Choroid plexus epithelial cell (primary cell): ENCODE data around the gene SLC7A1.

Experiments used
- DNase-seq: peaks from one replicate; pipeline ENCODE4 v3.0.0-alpha.2; 2010; ENCODE audit warnings: low read depth
- H3K4me3 ChIP-seq: 2 replicates; pipeline ENCODE4 v1.5.1; 2011; ENCODE audit warnings: low read depth, mild to moderate bottlenecking, control low read depth, low read length, moderate library complexity
- CTCF ChIP-seq: conservative IDR thresholded peaks from 2 replicates; pipeline ENCODE4 v1.5.1; 2011; ENCODE audit warnings: low read depth, mild to moderate bottlenecking, control low read depth, inconsistent platforms, low read length, moderate library complexity

SLC7A1 gene

GRCh38 chr13:29472332-29472961 is 123.0 kb downstream of the SLC7A1 start:
- peak; percentile 80 for DNase-seq
- H3K4me3 ChIP-seq: no peak overlapping the region
- peak; percentile 100 for TF ChIP-seq CTCF

GRCh38 chr13:29471551-29471950 is 123.9 kb downstream of the SLC7A1 start:
- DNase-seq: no peak
- TF ChIP-seq CTCF: no peak
- H3K4me3 ChIP-seq: no peak overlapping the region

GRCh38 chr13:29465741-29466293 is 129.7 kb downstream of the SLC7A1 start:
- DNase-seq: peak; percentile 76

GRCh38 chr13:29464105-29464679 is 131.3 kb downstream of the SLC7A1 start:
- TF ChIP-seq CTCF: no peak
- H3K4me3 ChIP-seq: no peak overlapping the region
- DNase-seq: no peak

More at GRCh38 chr13:29465741-29466293, 129.7 kb downstream of the SLC7A1 start:
- no peak for TF ChIP-seq CTCF
- no peak overlapping the region for H3K4me3 ChIP-seq

- no peak for TF ChIP-seq CTCF
- H3K4me3 ChIP-seq: no peak overlapping the region
- DNase-seq: no peak
These were observed 135.6 kb downstream of the SLC7A1 start for GRCh38 chr13:29459813-29460355.
